GM12878 (cell line): ENCODE results near the gene ZMYM5. TPM values are rescaled to one million over a fixed set of nuclear protein-coding genes. Genes with fewer than 3 reads are reported as not detected.

Source experiments
- ATAC-seq: fragments of 200-7000 bp; cut with Tn5 transposase; 3 replicates; pipeline ENCODE4 v1.9.1; 2020; ENCODE audit warnings: mild to moderate bottlenecking, moderate library complexity
- BruUV-seq: library from RNA; stranded (reverse); fragments of 400-500 nt; replicated peaks from 2 replicates; lab custom pipeline; 2021; lab: Mats Ljungman, UMichigan
- CTCF ChIA-PET: fragments of 300-600 bp; sonication (Branson Sonifier 250); formaldehyde crosslinking; extraction: SDS; loops from one replicate; lab custom pipeline; 2021; ENCODE audit warnings: inconsistent platforms; lab: Yijun Ruan, JAX
- POLR2A ChIA-PET: fragments of 350-600 bp; formaldehyde crosslinking; extraction: SDS; loops from one replicate; lab custom pipeline; 2021; ENCODE audit warnings: inconsistent platforms; lab: Charles Lee
- RAD21 ChIA-PET: fragments of 300-600 bp; sonication (Branson Sonifier 250); formaldehyde crosslinking; loops from one replicate; lab custom pipeline; 2023; ENCODE audit warnings: antibody characterized with exemption; ENCODE audit not compliant: unreplicated experiment; lab: Charles Lee
- SMC1A ChIA-PET: fragments of 300-600 bp; sonication (Branson Sonifier 250); formaldehyde crosslinking; loops from one replicate; lab custom pipeline; 2023; ENCODE audit not compliant: unreplicated experiment, uncharacterized antibody; lab: Charles Lee
- DNase-seq: peaks from one replicate; pipeline ENCODE4 v3.0.0-alpha.2; 2011; ENCODE audit warnings: low read depth, low spot score
- FAIRE-seq: peaks from 3 replicates; lab custom pipeline; 2011; peaks lifted over from hg19 to GRCh38; lab: Jason Lieb, UNC
- H2AFZ ChIP-seq: 2 replicates; pipeline ENCODE4 v1.6.0; 2011; ENCODE audit warnings: low read depth, low read length, control low read depth; ENCODE audit not compliant: control insufficient read depth
- H3K27ac ChIP-seq: 2 replicates; pipeline ENCODE4 v1.5.1; 2011; ENCODE audit warnings: control low read depth; ENCODE audit not compliant: control insufficient read depth, insufficient read depth
- H3K27me3 ChIP-seq, 2 experiments: replicated peaks in 1 of 2; 2 replicates each; pipeline versions ENCODE4 v1.6.0 to v1.6.1; 2011; ENCODE audit warnings: low read length in 1 of 2; ENCODE audit not compliant: control insufficient read depth in 2 of 2, insufficient read depth in 2 of 2
- H3K36me3 ChIP-seq, 2 experiments: 2 replicates each; pipeline ENCODE4 v1.5.1; 2011; ENCODE audit warnings: low read length in 1 of 2; ENCODE audit not compliant: control insufficient read depth in 2 of 2, insufficient read depth in 2 of 2
- H3K4me1 ChIP-seq: 2 replicates; pipeline ENCODE4 v1.6.1; 2011; ENCODE audit warnings: mild to moderate bottlenecking, low read length, moderate library complexity, mixed read lengths; ENCODE audit not compliant: control insufficient read depth, insufficient read depth
- H3K4me2 ChIP-seq: 2 replicates; pipeline ENCODE4 v1.6.0; 2011; ENCODE audit warnings: control low read depth; ENCODE audit not compliant: control insufficient read depth, insufficient read depth
- H3K4me3 ChIP-seq: fragments of 200-600 bp; sonication (generic); 2 replicates; pipeline ENCODE4 v1.5.1; 2016
- H3K79me2 ChIP-seq: 2 replicates; pipeline ENCODE4 v1.6.0; 2011; ENCODE audit warnings: low read length; ENCODE audit not compliant: control insufficient read depth, insufficient read depth
- H3K9ac ChIP-seq: 2 replicates; pipeline ENCODE4 v1.8.0; 2011; ENCODE audit warnings: low read length, control low read depth, mixed read lengths; ENCODE audit not compliant: control insufficient read depth, insufficient read depth
- H3K9me3 ChIP-seq: replicated peaks from 3 replicates; pipeline ENCODE4 v1.5.1; 2011; ENCODE audit warnings: mild to moderate bottlenecking, low read length; ENCODE audit not compliant: control insufficient read depth, insufficient read depth
- H4K20me1 ChIP-seq: 2 replicates; pipeline ENCODE4 v1.6.0; 2011; ENCODE audit not compliant: control insufficient read depth, insufficient read depth
- BACH1 ChIP-seq: fragments of 450-650 bp; IDR thresholded peaks from 2 replicates; pipeline ENCODE4 v1.6.1; 2017; ENCODE audit warnings: mild to moderate bottlenecking, borderline replicate concordance
- BCL11A ChIP-seq: IDR thresholded peaks from 2 replicates; pipeline ENCODE4 v1.6.1; 2011; ENCODE audit warnings: low read depth, low read length
- CUX1 ChIP-seq: IDR thresholded peaks from 2 replicates; pipeline ENCODE4 v1.6.1; 2012; ENCODE audit warnings: improper control_type of control experiment, low read depth, low read length; ENCODE audit not compliant: insufficient replicate concordance
- EED ChIP-seq: sonication (generic); IDR thresholded peaks from 2 replicates; pipeline ENCODE4 v1.6.1; 2016; ENCODE audit warnings: antibody characterized with exemption, low read depth
- ESRRA ChIP-seq: IDR thresholded peaks from 2 replicates; pipeline ENCODE4 v1.6.1; 2012; ENCODE audit warnings: mild to moderate bottlenecking, low read length, improper control_type of control experiment
- ETV6 ChIP-seq, 2 experiments: fragments of 450-650 bp in 1 of 2; IDR thresholded peaks in 1 of 2; conservative IDR thresholded peaks in 1 of 2; 2 replicates each; pipeline ENCODE4 v1.6.1; 2014; ENCODE audit warnings: antibody characterized with exemption in 1 of 2, borderline replicate concordance in 1 of 2, low read depth in 1 of 2, mild to moderate bottlenecking in 1 of 2, moderate library complexity in 1 of 2
- MYB ChIP-seq: fragments of 150-350 bp; IDR thresholded peaks from 2 replicates; pipeline ENCODE4 v1.6.1; 2014; ENCODE audit warnings: mild to moderate bottlenecking, low read depth, low read length, borderline replicate concordance
- NFYB ChIP-seq: IDR thresholded peaks from 2 replicates; pipeline ENCODE4 v1.6.1; 2011; ENCODE audit warnings: low read depth, mild to moderate bottlenecking, low read length, improper control_type of control experiment, moderate library complexity; ENCODE audit not compliant: insufficient read depth
- NR2F1 ChIP-seq: fragments of 450-650 bp; conservative IDR thresholded peaks from 2 replicates; pipeline ENCODE4 v1.6.1; 2017; ENCODE audit warnings: mild to moderate bottlenecking
- RBBP5 ChIP-seq: fragments of 200-600 bp; sonication (generic); conservative IDR thresholded peaks from 2 replicates; pipeline ENCODE4 v1.6.1; 2016
- SP1 ChIP-seq: IDR thresholded peaks from one replicate; pipeline ENCODE4 v1.6.1; 2011; ENCODE audit warnings: low read depth, low read length
- STAT3 ChIP-seq: IDR thresholded peaks from 2 replicates; pipeline ENCODE4 v1.6.1; 2011; ENCODE audit warnings: low read depth, low read length, improper control_type of control experiment
- WRNIP1 ChIP-seq: IDR thresholded peaks from 2 replicates; pipeline ENCODE4 v1.6.1; 2011; ENCODE audit warnings: low read depth, low read length, improper control_type of control experiment, borderline replicate concordance
- ZSCAN29 ChIP-seq: fragments of 450-650 bp; IDR thresholded peaks from 2 replicates; pipeline ENCODE4 v1.6.1; 2017; ENCODE audit warnings: mild to moderate bottlenecking, moderate library complexity
- WGBS: methylation state at CpG from one replicate; pipeline ENCODE4 v1.1.6; 2016; ENCODE audit warnings: low lambda C conversion rate; ENCODE audit not compliant: insufficient replicate concordance, insufficient coverage; ENCODE audit errors: missing lambda C conversion rate; 5-methylcytosine and 5-hydroxymethylcytosine counted together
- in situ Hi-C: fragments of 300-500 bp; cut with MboI; formaldehyde crosslinking; loops from 9 replicates; pipeline ENCODE4 v1.14.3; 2018; ENCODE audit warnings: mixed read lengths
- intact Hi-C: fragments of 100-400 bp; cut with micrococcal nuclease; formaldehyde crosslinking; loops from one replicate; pipeline ENCODE4 v1.14.2; 2022; ENCODE audit not compliant: unreplicated experiment
- polyA plus RNA-seq, 11 experiments: library from polyadenylated mRNA; depleted of rRNA in 4 of 11; unstranded in 6 of 11; stranded (reverse) in 5 of 11; fragments of >200 nt; fragmentation: Nextera tagmentation in 4 of 11; fragmentation: Illumina TruSeq in 1 of 11; extraction: Ambion mirVana in 4 of 11; extraction: Trizol in 1 of 11; gene quantifications; 1 replicate in 1 of 11; 2 replicates in 10 of 11; pipeline versions ENCODE4 v1.2.1 to v1.2.3, GENCODE V29; 2011 to 2016; ENCODE audit warnings: inconsistent platforms in 2 of 11, missing spikeins in 2 of 11, low read depth in 1 of 11
- total RNA-seq, 4 experiments: library from RNA; depleted of rRNA in 3 of 4; stranded (reverse); fragments of >200 nt in 3 of 4; fragmentation: Illumina TruSeq in 1 of 4; extraction: Trizol in 1 of 4; gene quantifications; 2 replicates each; pipeline versions ENCODE4 v1.2.1 to v1.2.3, GENCODE V29; 2013 to 2021
- TF ChIP-seq, protein P1 (sequence below): fragments of 450-650 bp; formaldehyde crosslinking; IDR thresholded peaks from 2 replicates; pipeline ENCODE4 v1.4.0; 2020; ENCODE audit warnings: mild to moderate bottlenecking, moderate library complexity

The ZMYM5 gene
- total and polyA plus RNA-seq, 10 of the 15 experiments (the other 5 are each of a cell fraction or from before 2014, with no cell fraction given), result 7.1 to 13.7 (median 10.6) TPM

- H3K79me2 ChIP-seq, result peaks cover 32% of the 10 kb centered on the region
- H3K27ac ChIP-seq, result peak overlapping the region; percentile 99
- RAD21 ChIA-PET, result interaction anchor here (1.0 kb wide), 1 partner anchor 23 kb away, joined by 3 read pairs; no protein-coding TSS in a partner anchor
- peak; percentile 78 for FAIRE-seq
- peak overlapping the region; percentile 79 for H3K4me3 ChIP-seq
- POLR2A ChIA-PET, result interaction anchor here (0.6 to 1.6 kb wide), 4 partner anchors 31 to 93 kb away, joined by 3 to 5 read pairs (median 4); partner anchors contain the start of gene PSPC1
- peak; percentile 7 for ATAC-seq
- no peaks in the 10 kb centered on the region for H3K27me3 ChIP-seq
- H3K9me3 ChIP-seq, result no peaks in the 10 kb centered on the region
- intact Hi-C loops (loop anchor here (5.0 to 10.0 kb wide), 2 partner anchors 98 to 230 kb away; partner anchors contain the start of gene MPHOSPH8), in situ Hi-C loops (no loop called here)
- CTCF ChIA-PET, result interaction anchor here (1.0 to 1.4 kb wide), 3 partner anchors 34 to 133 kb away, joined by 3 to 8 read pairs (median 4); no protein-coding TSS in a partner anchor
- 12% methylated on average over 26 of the region's 26 CpGs for WGBS
- DNase-seq, result no peak
- peak overlapping the region; percentile 80 for H2AFZ ChIP-seq
- no peaks in the 10 kb centered on the region for H4K20me1 ChIP-seq
- H3K4me1 ChIP-seq, result peaks cover 21% of the 10 kb centered on the region
- no peaks in the 10 kb centered on the region for H3K36me3 ChIP-seq
- H3K9ac ChIP-seq, result peak overlapping the region; percentile 98
- peak overlapping the region; percentile 87 for H3K4me2 ChIP-seq
- SMC1A ChIA-PET, result interaction anchor here (1.4 kb wide), 1 partner anchor 84 kb away, joined by 3 read pairs; no protein-coding TSS in a partner anchor
- no TSS peak for BruUV-seq
- TF ChIP-seq EED, result peak; percentile 56
- TF ChIP-seq BACH1, result no peak
- no peak for TF ChIP-seq NFYB
- no peak for TF ChIP-seq RBBP5
- TF ChIP-seq SP1, result no peak
- TF ChIP-seq STAT3, result no peak
- peak in 1 of 2 experiments; percentile 57; a peak in 1 of 4 replicates for TF ChIP-seq ETV6 (conservative IDR thresholded peaks at IDR 0.05 in 1 of 2, IDR thresholded peaks at IDR 0.05 in 1 of 2; ENCODE audit: borderline replicate concordance in 1 of 2, low read depth in 1 of 2)
- TF ChIP-seq BCL11A, result 0 out of 2 replicates have a peak, but pooled peaks have one; percentile 28
- no peak for TF ChIP-seq ESRRA
- no peak for TF ChIP-seq WRNIP1
- no peak for TF ChIP-seq MYB
- no peak for TF ChIP-seq CUX1
- TF ChIP-seq NR2F1, result no peak
- TF ChIP-seq, protein P1, sequence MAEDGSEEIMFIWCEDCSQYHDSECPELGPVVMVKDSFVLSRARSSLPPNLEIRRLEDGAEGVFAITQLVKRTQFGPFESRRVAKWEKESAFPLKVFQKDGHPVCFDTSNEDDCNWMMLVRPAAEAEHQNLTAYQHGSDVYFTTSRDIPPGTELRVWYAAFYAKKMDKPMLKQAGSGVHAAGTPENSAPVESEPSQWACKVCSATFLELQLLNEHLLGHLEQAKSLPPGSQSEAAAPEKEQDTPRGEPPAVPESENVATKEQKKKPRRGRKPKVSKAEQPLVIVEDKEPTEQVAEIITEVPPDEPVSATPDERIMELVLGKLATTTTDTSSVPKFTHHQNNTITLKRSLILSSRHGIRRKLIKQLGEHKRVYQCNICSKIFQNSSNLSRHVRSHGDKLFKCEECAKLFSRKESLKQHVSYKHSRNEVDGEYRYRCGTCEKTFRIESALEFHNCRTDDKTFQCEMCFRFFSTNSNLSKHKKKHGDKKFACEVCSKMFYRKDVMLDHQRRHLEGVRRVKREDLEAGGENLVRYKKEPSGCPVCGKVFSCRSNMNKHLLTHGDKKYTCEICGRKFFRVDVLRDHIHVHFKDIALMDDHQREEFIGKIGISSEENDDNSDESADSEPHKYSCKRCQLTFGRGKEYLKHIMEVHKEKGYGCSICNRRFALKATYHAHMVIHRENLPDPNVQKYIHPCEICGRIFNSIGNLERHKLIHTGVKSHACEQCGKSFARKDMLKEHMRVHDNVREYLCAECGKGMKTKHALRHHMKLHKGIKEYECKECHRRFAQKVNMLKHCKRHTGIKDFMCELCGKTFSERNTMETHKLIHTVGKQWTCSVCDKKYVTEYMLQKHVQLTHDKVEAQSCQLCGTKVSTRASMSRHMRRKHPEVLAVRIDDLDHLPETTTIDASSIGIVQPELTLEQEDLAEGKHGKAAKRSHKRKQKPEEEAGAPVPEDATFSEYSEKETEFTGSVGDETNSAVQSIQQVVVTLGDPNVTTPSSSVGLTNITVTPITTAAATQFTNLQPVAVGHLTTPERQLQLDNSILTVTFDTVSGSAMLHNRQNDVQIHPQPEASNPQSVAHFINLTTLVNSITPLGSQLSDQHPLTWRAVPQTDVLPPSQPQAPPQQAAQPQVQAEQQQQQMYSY (CRISPR knock-in tag), result no peak
- peak; percentile 96 for TF ChIP-seq ZSCAN29
These were observed 1.4 kb upstream of the ZMYM5 start for GRCh38 chr13:19864746-19865309.
